HG02981 (cell line): ENCODE data around the gene CLDN1.

ENCODE experiments used
- ATAC-seq: cut with Tn5 transposase; IDR thresholded peaks from one replicate; pipeline ENCODE4 v1.9.1; 2021; ENCODE audit warnings: mild to moderate bottlenecking, moderate library complexity; ENCODE audit not compliant: unreplicated experiment

CLDN1 gene, protein sequence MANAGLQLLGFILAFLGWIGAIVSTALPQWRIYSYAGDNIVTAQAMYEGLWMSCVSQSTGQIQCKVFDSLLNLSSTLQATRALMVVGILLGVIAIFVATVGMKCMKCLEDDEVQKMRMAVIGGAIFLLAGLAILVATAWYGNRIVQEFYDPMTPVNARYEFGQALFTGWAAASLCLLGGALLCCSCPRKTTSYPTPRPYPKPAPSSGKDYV

DNA sequence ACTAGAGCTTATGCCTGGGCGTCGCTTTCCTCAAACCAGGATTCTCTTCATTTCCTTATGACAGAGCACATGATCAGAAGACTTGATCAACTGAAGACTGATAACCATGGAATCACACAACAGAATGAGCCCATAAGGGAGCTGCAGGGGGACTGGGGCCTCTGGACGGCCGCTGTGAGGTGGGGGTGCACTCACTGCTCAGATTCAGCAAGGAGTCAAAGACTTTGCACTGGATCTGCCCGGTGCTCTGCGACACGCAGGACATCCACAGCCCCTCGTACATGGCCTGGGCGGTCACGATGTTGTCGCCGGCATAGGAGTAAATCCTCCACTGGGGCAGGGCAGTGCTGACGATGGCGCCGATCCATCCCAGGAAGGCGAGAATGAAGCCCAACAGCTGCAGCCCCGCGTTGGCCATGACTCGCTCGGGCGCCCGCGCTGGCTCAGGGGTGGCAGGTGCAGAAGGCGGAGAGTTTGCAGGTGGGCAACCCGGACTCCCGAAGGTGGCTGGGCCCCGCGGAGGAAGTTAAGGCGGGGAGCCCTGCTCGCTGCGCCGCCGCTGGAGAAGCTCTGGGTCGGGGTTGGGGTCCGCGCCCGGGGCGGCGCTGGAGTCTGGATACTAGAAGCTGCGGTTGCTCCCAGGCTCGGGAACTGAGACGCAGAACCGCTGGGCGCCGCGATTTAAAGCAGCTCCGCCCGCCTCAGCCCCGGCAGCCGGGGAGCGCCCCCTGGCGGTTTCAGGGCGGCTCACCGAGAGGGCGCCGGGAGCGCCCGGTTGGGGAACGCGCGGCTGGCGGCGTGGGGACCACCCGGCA, at the start of gene CLDN1:
Gene CLDN1 (minus strand): TSS at position 658 of the 815 bp plus-strand sequence. CDS start 240 bp downstream, at position 418.
- ATAC-seq = peak; percentile 83

DNA sequence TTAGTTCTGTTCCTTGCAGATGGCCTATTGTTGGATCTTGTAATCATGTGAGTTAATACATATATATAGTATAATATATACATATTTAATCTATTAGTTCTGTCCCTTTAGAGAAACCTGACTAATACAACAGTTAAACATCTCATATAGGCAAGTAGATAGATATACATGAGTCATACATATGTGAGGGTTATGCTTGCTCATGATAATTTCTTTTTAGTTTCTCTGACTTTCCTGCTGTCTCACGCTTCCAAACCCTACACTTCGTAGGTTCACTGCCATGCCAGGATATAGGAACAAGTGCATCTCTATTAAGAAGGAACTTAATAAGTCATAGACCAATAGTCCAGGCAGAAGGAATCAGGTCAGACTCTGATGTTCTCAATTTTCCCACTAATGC, 48.9 kb upstream of the CLDN1 start:
- no peak for ATAC-seq

DNA sequence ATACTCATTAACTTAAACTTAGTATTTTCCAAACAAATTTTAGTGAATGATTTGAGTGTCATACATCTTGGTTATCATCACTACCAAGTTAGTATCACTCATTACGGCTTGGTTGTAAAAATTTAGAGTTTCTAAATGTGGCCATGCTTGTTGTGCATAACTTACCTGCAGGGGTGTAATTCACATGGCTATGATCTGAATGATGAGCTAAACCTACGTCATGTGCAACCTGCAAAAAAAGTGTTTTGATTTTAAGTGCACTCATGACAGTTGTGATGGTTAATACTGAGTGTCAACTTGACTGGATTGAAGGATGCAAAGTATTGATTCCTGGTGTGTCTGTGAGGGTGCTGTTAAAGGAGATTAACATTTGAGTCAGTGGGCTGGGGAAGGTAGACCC, 48.1 kb upstream of the CLDN1 start:
- ATAC-seq = no peak

- no peak for ATAC-seq
These were observed 47.5 kb upstream of the CLDN1 start for GRCh38 chr3:190369668-190370295.

- no peak for ATAC-seq
These were observed 46.6 kb upstream of the CLDN1 start for GRCh38 chr3:190368881-190369280.

GRCh38 chr3:190366133-190366532, 43.9 kb upstream of the CLDN1 start:
- ATAC-seq = no peak

DNA sequence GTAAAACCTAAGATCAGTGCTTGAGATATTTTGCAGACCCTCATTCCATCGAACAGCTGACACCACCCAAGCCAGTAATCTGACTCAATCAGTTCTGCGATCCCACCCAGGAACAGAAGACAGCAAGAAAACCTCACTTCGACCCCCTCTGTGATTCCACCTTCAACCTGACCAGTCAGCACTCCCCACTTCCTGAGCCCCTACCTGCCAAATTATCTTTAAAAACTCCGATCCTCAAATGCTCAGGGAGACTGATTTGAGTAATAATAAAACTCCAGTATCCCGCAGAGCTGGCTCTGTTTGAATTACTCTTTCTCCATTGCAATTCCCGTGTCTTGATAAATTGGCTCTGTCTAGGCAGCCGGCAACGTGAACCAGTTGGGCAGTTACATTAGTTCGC, 40.0 kb upstream of the CLDN1 start:
- no peak for ATAC-seq

DNA sequence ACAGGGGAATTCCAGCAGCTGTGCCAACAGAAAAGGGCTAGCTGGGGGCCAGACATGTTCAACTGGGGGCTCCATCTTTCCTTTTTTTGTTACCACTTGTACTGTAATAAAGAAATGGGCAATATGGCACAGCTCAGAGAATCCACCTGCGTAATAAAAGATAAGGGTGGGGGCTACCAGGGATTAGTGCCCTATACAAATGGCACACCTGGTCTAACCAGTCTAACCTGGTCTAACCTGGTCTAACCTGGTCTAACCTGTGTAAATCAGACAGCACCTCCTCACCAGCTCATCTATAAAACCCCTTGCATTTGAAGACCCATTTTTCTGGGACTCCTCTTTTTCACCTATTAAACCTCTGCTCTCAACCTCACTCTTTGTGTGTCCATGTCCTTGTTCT, 39.5 kb upstream of the CLDN1 start:
- ATAC-seq = no peak

- no peak for ATAC-seq
These were observed 38.0 kb upstream of the CLDN1 start for GRCh38 chr3:190360228-190360627.

GRCh38 chr3:190359813-190360212, 37.6 kb upstream of the CLDN1 start:
- ATAC-seq = no peak

- no peak for ATAC-seq
These were observed 35.2 kb upstream of the CLDN1 start for GRCh38 chr3:190357468-190357867.

DNA sequence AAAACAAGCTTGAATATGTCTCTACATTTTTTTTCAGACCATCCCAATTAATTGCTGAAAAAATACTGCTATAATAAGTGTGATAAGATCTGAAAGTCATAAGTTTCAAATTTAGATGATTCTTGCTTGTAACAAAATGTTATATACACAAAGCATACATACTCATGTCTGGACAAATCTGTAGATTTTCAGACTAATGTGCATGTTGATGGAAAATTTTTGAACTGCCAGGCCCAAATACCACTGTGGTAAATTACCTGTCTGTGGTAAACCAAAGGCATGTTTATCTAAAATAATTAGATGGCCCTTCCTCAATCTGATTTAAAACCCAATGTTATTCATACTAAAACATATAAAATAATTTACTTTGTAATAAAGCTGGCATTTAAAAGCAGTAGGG, 34.0 kb upstream of the CLDN1 start:
- no peak for ATAC-seq

DNA sequence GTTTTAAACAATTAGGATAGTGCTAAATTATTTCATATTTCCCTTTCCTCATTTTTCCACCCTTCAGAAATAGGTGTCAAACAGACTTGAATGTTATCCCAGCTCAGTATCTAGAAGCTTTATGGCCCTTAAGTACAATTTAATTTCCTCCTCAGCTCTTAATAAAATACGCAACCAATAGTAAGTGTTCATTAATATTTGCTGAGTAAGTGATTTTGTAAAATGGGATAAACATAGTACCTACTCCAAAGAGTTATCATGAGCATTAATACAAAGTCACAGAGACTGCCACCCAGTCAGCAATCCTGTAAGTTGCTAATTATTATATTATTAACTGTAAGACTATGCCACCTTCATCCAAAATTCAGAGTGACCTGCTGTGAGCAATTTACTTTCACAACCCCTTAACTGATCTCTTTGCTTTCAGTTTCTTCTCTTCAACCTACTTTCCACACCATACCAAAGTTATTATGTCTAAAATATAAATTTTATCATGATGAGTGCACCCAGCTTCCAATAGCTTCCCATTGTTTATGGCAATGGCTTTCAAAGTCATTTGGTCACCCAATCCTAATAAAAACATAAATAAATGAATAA, 30.7 kb upstream of the CLDN1 start:
- ATAC-seq = no peak

GRCh38 chr3:190346541-190346940, 24.3 kb upstream of the CLDN1 start:
- ATAC-seq = no peak

DNA sequence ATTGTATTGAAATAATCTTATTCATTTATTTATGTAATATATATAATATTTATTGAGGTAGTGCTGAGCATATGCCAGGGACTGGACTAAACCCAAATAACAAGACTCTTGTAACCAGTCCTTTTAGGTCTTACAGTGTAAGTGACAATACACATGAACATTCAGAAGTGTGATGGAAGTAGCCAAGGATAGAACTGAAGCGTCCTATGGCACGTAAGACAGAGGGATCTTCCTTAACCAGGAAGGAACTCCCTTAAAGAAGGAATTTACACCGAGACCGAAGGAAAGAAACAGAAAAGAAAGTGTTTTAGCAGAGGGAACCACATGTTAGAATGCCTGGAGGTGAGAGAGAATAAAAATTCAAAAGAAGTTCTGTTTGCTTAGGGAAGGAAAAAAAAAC, 23.6 kb upstream of the CLDN1 start:
- ATAC-seq = no peak

DNA sequence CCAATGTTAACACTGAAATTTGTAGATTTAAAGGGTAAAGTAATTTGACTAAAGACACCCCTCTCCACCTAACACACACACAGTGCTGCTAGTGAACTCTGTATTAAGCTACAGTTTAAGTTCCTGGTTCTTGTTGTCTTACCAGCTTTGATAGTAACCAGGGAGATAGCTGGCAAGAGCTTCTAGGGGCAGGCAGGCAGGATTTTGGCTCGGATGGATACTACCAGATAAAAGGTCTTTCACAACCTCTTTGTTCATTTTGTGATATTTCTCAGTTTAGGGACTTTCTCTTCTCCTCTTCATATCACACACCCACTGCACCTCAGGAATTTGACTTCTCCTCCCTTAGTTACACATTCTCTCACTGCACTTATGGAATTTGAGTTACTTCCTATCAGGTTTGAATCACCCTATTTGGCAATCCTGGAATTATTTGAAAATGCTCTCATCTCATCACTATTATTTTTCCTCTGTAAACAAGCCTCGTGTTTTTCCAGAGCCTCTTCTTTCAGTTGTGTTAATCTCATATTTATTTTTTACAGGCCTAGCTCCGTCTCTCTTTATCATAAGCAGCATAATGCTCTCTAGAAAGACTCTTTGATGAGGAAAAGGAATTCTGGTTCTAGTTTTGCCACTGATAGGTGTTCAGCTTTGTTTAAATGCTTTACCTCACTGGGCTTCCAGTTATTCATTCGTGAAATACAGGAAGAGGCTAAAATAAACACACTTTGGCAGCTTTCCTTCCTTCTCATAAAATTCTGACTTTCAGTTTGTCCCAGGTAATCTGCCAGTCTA, 23.0 kb upstream of the CLDN1 start:
- ATAC-seq = no peak

DNA sequence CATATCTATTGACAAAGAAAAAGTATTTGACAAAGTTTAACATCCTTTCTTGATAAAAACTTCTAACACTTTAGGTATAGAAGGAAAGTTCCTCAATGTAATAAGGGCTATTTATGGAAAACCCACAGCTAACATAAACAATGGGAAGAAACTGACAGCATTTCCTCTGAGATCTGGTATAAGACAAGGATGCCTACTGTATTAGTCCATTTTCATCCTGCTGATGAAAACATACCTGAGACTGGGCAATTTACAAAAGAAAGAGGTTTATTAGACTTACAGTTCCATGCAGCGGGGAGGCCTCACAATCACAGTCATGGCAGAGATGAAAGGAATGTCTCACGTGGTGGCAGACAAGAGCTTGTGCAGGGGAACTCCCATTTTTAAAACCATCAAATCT, 17.8 kb upstream of the CLDN1 start:
- ATAC-seq = no peak

DNA sequence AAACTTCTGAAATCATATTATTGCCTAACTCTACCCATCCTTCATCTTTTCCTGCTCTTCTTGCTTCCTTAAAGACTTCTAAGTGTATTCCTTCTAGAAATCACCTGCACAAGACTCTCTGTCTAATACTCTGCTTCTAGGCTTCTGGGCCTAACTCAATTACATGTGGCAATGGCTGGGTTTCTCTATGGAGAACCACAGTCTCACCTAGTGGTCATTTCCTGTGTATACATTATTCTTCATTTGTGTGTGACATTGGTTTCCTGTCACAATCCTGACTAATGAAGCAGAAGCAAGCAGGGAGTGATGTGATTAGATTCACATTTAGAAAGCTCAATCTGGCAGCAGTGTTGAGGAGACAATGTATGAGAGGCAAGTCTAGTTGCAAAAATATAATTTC, 16.9 kb upstream of the CLDN1 start:
- ATAC-seq = peak; percentile 89

DNA sequence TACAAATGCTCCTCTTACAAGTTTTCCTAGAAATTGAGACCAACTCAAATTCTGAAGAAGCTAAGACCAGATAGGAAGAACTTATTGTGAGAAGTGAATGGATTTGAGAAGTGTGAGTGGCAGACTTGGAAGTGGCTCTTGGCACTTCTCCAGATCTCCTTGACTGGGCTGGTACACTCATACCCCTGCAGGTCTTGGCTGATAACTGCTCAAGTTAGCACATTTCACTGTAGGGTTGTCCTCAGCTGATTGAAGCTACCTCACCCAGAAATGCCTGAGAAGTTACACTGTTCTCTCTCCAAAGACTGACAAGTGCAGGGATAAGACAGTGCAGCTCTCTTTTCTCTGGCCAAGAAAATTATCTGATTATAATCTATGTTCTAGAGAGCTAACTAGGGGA, 16.5 kb upstream of the CLDN1 start:
- no peak for ATAC-seq

GRCh38 chr3:190337301-190337700, 15.1 kb upstream of the CLDN1 start:
- no peak for ATAC-seq
